Measurements from ENCODE around the gene SIK2.

DNA sequence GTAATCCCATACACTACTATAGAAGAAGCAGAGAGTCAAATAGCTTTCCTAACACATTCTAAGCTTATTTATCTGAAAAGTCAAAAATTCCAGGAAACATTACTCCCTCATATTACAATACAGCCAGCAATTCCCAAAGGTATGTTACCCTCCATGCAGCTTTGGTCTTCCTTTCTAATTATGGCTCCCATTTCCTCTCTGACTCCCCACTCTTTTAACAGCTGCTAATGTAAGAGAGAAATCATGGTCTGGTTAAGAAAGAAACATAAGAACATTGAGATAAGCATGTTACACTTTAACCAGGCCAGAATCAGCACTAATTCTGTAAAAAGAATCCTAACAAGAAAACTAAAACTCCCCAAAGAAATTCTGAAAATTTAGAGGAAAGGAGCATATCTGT is 157.1 kb downstream of the SIK2 start:
- TF ChIP-seq REST (IDR thresholded peaks at IDR 0.05; ENCODE audit: insufficient read depth in 1 of 2, low read depth in 2 of 2, low read length in 2 of 2) (no peak), TAF1 (IDR thresholded peaks at IDR 0.05; ENCODE audit: borderline replicate concordance, insufficient read depth, low read length) (no peak)

Data from PFSK-1 (cell line).